GM12864 (cell line): ENCODE data around the gene EEF1AKMT1.
A peak's percentile ranks its signal among the peaks of the same experiment; 100 is the strongest.

Experiments used
- DNase-seq: peaks from one replicate; pipeline ENCODE4 v3.0.0-alpha.2; 2011; ENCODE audit warnings: low read depth
- H3K4me3 ChIP-seq: 2 replicates; pipeline ENCODE4 v1.5.1; 2011; ENCODE audit warnings: mild to moderate bottlenecking, low read depth, low read length, control low read depth
- TF ChIP-seq, protein P1 (sequence below): IDR thresholded peaks from 2 replicates; pipeline ENCODE4 v1.5.1; 2011; ENCODE audit warnings: low read depth, mild to moderate bottlenecking, moderate library complexity, low read length, control low read depth, inconsistent platforms; ENCODE audit errors: missing control alignments

EEF1AKMT1 gene, protein sequence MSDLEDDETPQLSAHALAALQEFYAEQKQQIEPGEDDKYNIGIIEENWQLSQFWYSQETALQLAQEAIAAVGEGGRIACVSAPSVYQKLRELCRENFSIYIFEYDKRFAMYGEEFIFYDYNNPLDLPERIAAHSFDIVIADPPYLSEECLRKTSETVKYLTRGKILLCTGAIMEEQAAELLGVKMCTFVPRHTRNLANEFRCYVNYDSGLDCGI

DNA sequence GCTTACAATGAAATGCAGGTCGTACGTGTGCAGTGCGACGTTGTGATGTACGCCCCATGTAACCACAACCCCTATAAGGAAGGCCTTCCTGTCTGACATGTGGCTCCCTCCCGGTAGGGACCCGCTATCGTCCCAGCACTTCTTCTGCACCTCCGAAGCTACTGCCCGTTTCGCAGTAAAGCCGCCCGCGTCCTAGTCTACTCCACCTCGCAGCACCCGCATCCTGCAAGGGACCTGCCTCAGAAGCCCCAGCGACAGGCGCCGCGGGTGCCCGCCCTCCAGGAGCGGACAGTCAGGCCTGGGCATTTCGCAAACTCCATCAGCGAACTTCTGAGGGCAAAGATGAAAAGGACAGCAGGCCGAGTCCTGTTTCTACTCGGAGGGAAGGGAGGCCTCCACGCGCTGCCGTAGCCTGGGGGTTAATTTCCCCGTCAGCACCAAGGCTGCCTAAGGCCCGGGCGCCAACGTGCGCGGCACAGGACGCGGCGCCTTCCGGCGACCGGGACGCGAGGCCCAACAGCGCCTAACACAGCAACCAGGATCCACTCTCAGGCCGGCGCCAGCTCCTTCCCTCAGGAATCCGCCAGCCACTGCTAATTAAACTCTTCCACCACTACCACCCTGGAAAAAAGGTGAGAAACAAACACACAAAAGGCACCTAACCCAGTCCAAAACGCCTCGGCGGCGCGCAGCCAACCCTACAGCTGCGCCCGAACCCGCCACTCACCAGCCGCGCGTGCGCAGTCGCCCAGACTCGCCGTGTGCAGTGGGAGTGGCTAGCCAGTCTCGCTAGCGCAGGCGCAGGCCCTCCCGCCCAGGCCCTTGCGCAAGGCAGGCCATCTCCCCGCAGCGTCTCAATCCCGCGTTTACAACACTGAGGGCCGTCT, at the start of gene EEF1AKMT1:
Gene EEF1AKMT1 (minus strand): TSS at position 768 of the 887 bp plus-strand sequence. CDS start 16,363 bp downstream, outside the sequence.
- DNase-seq = peak; percentile 74
- TF ChIP-seq, protein P1, sequence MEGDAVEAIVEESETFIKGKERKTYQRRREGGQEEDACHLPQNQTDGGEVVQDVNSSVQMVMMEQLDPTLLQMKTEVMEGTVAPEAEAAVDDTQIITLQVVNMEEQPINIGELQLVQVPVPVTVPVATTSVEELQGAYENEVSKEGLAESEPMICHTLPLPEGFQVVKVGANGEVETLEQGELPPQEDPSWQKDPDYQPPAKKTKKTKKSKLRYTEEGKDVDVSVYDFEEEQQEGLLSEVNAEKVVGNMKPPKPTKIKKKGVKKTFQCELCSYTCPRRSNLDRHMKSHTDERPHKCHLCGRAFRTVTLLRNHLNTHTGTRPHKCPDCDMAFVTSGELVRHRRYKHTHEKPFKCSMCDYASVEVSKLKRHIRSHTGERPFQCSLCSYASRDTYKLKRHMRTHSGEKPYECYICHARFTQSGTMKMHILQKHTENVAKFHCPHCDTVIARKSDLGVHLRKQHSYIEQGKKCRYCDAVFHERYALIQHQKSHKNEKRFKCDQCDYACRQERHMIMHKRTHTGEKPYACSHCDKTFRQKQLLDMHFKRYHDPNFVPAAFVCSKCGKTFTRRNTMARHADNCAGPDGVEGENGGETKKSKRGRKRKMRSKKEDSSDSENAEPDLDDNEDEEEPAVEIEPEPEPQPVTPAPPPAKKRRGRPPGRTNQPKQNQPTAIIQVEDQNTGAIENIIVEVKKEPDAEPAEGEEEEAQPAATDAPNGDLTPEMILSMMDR = no peak
- peak within 1 kb of the TSS; percentile 88 for H3K4me3 ChIP-seq

GRCh38 chr13:20823071-20823470, 49.3 kb upstream of the EEF1AKMT1 start:
- no peak overlapping the region for H3K4me3 ChIP-seq
- DNase-seq = no peak
- TF ChIP-seq, protein P1 = no peak

- no peak overlapping the region for H3K4me3 ChIP-seq
- no peak for DNase-seq
- TF ChIP-seq, protein P1 = no peak
These were observed 48.6 kb upstream of the EEF1AKMT1 start for GRCh38 chr13:20822406-20822805.

- no peak overlapping the region for H3K4me3 ChIP-seq
- no peak for DNase-seq
- TF ChIP-seq, protein P1 = no peak
These were observed 46.0 kb upstream of the EEF1AKMT1 start for GRCh38 chr13:20819715-20820114.

GRCh38 chr13:20815464-20815863, 41.7 kb upstream of the EEF1AKMT1 start:
- no peak for DNase-seq
- TF ChIP-seq, protein P1 = no peak
- H3K4me3 ChIP-seq = no peak overlapping the region

DNA sequence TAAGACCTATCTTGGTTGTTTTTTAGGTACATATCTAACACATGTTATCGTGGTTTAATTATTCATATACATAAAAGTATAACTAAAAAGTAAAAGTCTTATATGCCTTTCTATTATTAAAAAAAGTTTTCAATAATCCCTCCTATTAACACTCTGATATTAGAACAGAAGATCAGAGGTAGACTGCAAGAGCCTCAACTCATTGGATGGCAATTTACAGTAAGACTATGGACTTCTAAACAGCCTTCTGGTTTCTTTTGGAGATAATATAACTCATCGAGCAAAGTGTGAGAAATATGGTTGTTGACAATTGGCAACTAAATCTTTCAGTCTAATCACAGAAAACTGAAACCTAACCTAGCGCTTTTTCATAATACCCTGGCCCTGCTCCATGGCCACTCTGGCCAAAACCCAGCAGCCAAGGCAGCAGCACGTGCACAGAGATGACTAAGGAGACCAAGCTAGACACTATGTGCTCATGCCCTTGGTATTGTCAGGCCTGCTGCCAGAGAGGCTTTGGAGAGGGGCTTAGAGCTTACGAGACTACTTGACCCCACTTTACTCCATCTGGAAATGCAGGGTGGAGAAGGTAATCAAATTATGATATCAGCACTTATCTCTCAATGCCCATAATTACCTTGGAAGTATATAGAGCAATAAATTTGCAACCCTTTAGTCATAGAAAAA, 40.6 kb upstream of the EEF1AKMT1 start:
- DNase-seq = no peak
- TF ChIP-seq, protein P1 = no peak
- no peak overlapping the region for H3K4me3 ChIP-seq
